ENCODE measurements around the gene FAM240A.

- TF ChIP-seq CTCF (conservative IDR thresholded peaks at IDR 0.05): no peak
- no peak for TF ChIP-seq ZFX (IDR thresholded peaks at IDR 0.05)
Observed at GRCh38 chr3:46565077-46565476, 47.2 kb upstream of the FAM240A start.
